NCI-H2196 treated with DMSO at 0.1 percent for 48 hours (cell line): ENCODE results near the gene KLHDC4.

ENCODE experiments used
- DNase-seq: peaks from one replicate; lab custom pipeline; 2025; ENCODE audit not compliant: unreplicated experiment; lab: John Stamatoyannopoulos, UW

Gene KLHDC4

DNA sequence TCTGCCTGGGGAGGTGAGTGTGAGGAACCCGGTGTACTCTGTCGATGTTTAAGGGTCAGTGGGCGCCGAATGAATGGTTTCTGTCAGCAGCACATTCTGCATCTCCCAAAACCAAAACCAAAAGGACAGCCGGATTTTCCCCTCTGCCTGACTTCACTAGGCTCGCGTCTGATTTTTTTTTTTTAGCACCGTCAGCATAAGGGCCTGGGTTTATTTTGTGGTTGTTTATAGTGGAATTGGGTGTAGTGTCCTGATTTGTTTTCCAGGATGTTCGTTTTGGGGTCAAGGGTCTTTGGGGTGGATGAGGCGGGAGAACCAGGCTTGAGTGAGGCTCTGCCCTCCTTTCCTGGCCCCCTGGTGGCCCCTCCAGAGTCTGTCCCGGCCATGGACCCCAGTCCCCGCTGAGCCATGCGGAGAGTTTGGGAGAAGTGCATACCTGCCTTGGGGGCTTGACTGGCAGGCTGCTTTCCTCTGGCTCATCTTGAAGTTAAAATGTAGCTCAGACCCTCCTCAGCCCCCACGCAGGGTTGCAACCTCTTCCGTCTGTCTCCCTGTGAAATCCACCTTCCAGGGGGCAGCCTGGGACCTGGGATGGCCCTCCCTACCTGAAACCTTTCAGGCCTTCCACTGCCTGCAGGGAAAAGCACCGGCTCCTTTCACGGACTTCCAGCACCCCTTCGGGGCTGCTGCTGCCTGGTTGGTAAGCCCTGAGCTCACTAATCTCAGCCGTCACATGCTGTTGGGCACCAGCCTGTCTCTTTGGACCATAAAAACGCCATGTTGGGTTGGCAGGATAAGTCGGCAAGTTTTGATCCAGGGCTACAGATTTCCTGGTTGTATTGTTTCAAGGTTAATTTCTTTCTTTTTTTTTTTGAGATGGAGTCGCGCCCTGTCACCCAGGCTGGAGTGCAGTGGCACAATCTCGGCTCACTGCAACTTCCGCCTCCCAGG is 103.3 kb downstream of the KLHDC4 start:
- no peak for DNase-seq

DNA sequence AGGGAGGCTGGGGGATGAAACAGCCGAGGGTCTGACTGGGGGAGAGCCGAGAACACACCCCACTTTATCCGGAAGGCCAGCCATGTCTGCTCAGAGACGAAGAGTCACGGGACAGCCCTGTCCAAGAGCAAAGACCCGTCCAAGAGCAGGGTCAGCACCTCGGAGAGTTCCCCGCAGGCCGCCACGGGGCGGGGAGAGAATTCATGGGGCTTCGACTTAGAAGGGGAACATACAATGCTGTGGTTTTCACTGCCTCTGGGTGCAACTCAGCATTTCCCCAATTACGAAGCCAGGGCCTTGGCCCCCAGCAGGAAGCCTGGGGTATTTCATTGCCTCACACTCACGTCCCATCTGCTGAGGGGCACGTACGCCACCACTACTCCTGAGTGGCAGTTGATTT is 104.2 kb downstream of the KLHDC4 start:
- DNase-seq = no peak

DNA sequence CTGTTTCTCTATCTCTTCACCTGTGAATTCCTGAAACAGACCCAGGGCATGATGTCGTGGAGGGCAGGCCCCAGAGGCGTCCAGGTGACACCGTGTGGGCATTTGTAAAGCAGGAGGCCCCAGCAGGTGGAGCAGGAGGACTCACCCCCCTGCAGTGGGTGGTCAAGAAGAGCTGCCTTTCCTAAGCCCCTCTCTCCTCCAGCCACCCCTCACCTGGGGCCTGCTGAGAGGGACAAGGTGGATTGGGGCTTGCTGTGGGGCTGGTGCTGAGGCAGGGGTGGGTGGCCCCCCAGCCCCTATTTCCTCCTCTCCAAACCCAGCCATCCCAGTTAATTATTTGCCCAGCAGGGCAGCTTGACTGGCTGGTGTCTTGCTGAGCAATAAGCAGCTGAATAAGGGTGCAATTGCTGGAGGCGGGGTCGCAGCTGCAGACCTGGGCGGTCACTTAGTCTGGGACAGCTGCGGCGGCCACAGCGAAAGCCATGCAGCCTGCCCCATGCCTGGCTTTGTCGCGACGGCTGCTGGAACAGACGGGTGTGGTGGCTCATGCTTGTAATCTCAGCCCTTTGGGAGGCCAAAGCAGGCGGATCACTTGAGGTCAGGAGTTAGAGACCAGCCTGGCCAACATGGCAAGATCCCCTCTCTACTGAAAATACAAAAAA is 107.1 kb downstream of the KLHDC4 start:
- DNase-seq = no peak
